ENCODE measurements around the gene MAPK7. TPM values are rescaled to one million over a fixed set of nuclear protein-coding genes. Genes with fewer than 3 reads are reported as not detected.
A peak's percentile ranks its signal among the peaks of the same experiment; 100 is the strongest.

MAPK7 gene
- total RNA-seq, 4 donors from 2014 or later = 11.4 to 24.3 (median 17.1) TPM

DNA sequence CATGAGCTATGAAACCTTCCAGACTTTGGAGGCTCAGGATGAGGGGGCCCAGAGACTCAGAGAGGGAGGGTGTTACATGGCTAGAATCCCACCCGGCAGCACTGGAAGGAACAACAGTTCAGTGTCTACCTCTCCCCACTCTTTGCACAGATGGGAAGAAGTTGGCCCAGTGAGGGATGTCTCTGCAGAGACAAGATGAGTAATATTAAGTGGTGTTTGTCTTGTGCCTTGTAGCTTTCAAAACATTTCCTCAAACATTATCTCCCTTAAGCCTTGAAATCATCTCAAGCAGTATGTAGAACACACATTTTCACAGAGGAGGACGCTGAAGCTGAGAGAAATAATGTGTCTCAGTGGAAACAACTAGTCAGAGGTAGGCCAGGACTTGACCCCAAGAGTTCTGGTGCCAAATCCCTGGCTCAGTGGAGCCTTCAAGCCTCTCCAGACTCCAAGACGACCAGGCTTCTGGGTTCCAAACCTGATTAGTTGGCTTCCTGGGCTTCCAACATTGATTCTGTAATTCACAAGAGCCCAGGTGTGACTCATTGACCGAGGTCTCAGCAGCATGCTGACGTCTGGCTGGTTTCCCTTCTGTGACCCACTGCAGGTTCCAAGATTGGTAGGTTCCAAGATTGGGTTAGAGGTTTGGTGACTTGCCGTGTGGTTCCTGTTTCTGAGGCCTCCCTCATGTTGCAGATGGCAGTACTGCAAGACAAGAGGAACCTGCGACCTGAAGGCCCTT is 40.1 kb downstream of the MAPK7 start:
- TF ChIP-seq, protein P1, sequence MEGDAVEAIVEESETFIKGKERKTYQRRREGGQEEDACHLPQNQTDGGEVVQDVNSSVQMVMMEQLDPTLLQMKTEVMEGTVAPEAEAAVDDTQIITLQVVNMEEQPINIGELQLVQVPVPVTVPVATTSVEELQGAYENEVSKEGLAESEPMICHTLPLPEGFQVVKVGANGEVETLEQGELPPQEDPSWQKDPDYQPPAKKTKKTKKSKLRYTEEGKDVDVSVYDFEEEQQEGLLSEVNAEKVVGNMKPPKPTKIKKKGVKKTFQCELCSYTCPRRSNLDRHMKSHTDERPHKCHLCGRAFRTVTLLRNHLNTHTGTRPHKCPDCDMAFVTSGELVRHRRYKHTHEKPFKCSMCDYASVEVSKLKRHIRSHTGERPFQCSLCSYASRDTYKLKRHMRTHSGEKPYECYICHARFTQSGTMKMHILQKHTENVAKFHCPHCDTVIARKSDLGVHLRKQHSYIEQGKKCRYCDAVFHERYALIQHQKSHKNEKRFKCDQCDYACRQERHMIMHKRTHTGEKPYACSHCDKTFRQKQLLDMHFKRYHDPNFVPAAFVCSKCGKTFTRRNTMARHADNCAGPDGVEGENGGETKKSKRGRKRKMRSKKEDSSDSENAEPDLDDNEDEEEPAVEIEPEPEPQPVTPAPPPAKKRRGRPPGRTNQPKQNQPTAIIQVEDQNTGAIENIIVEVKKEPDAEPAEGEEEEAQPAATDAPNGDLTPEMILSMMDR (IDR thresholded peaks at IDR 0.05; ENCODE audit: low read depth) = no peak

DNA sequence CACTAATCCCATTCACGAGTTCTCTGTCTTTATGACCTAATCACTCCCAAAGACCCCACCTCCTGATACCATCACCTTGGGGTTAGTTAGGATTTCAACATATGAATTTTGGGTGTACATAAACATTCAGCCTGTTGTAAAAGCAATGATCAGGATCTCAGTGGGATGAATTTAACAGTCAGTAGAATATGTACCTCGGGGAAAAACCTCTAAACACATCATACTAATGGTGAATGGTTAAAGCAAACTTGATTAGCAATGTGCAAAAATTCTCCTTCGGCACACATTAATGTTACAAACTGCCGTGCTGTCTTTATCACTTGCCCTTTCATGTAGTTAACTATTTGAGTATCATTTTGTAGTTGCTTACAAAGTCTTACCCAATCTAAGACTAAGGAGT is 42.9 kb downstream of the MAPK7 start:
- TF ChIP-seq, protein P1 (IDR thresholded peaks at IDR 0.05; ENCODE audit: low read depth) = no peak

- TF ChIP-seq, protein P1 (IDR thresholded peaks at IDR 0.05; ENCODE audit: low read depth) = no peak
These were observed 43.6 kb downstream of the MAPK7 start for GRCh38 chr17:19421926-19422325.

GRCh38 chr17:19424934-19425868 is 46.9 kb downstream of the MAPK7 start:
- TF ChIP-seq, protein P1 (IDR thresholded peaks at IDR 0.05; ENCODE audit: low read depth) = no peak

DNA sequence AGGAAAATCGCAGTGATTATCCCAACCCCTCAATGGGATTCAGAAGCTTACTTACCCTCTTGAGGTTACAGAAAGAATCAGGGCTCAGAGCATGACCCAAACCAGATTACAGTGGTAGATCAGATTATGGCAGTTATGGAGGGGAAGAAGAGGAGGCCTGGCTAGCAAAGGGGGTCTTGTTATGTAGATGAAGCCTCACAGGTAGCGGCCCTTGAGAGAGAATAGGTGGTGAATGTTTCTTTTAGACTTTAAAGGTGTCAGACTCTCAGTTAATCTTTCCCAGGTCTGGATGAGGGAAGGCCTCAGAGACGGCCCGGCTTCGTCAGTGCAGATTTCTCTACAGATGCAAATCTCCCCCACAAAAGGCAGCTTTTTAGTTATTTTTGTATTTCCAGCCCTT is 48.3 kb downstream of the MAPK7 start:
- TF ChIP-seq, protein P1 (IDR thresholded peaks at IDR 0.05; ENCODE audit: low read depth) = no peak

- TF ChIP-seq, protein P1 (IDR thresholded peaks at IDR 0.05; ENCODE audit: low read depth) = no peak
These were observed 53.4 kb downstream of the MAPK7 start for GRCh38 chr17:19431691-19432090.

Small RNA genes within 50 kb of the gene (small RNA-seq; reads per million reads assigned to genes)
- gene MIR1180 (9.1 reads per million, percentile 89 among the genes with 10 or more reads in this experiment), gene RF00537 (not detected)

Other genes starting within 250 kb of the MAPK7 start
- 10 to 100 TPM; 20.4 to 39.0 (median 31.6) TPM for gene EPN2, start 141.1 kb upstream of the MAPK7 start, total RNA-seq
- 10 to 100 TPM in 2 of 4 donors, 1 to 10 TPM in 2; 4.6 to 25.1 (median 10.5) TPM for gene B9D1, start 15.8 kb upstream of the MAPK7 start, total RNA-seq
- gene MFAP4, start 8.7 kb downstream of the MAPK7 start, total RNA-seq = 100 to 1,000 TPM in 2 of 4 donors, 10 to 100 TPM in 2; 14.3 to 185 (median 104) TPM
- gene RNF112, start 32.7 kb downstream of the MAPK7 start, total RNA-seq = 1 to 10 TPM in 2 of 4 donors, under 1 TPM in 2; 0.68 to 7.5 (median 1.0) TPM
- gene SLC47A1, start 155.4 kb downstream of the MAPK7 start, total RNA-seq = 1 to 10 TPM; 1.3 to 9.2 (median 3.8) TPM

Measured in subcutaneous adipose tissue (tissue), 4 donors.